Measurements from ENCODE around the gene CD63. TPM values are rescaled to one million over a fixed set of nuclear protein-coding genes. Genes with fewer than 3 reads are reported as not detected.

The CD63 gene
- total RNA-seq, 4 donors from 2014 or later = 144 to 349 (median 264) TPM

GRCh38 chr12:55748230-55748993 is 19.6 kb upstream of the CD63 start:
- H3K27me3 ChIP-seq = peaks cover 0 to 14% (median 0%) of the 10 kb centered on the region in 4 donors
- intact Hi-C loops (cut with DNase I) = no loop called here
- H3K4me1 ChIP-seq = peaks cover 6 to 26% (median 18%) of the 10 kb centered on the region in 3 donors
- H3K36me3 ChIP-seq = peaks cover 12 to 48% (median 14%) of the 10 kb centered on the region in 3 donors
- no peak overlapping the region for H3K4me3 ChIP-seq
- H3K9me3 ChIP-seq = no peaks in the 10 kb centered on the region
- WGBS, 2 donors = 86 to 96% methylated on average over 11 of the region's 18 CpGs
- DNase-seq = no peak
- TF ChIP-seq, protein P1, sequence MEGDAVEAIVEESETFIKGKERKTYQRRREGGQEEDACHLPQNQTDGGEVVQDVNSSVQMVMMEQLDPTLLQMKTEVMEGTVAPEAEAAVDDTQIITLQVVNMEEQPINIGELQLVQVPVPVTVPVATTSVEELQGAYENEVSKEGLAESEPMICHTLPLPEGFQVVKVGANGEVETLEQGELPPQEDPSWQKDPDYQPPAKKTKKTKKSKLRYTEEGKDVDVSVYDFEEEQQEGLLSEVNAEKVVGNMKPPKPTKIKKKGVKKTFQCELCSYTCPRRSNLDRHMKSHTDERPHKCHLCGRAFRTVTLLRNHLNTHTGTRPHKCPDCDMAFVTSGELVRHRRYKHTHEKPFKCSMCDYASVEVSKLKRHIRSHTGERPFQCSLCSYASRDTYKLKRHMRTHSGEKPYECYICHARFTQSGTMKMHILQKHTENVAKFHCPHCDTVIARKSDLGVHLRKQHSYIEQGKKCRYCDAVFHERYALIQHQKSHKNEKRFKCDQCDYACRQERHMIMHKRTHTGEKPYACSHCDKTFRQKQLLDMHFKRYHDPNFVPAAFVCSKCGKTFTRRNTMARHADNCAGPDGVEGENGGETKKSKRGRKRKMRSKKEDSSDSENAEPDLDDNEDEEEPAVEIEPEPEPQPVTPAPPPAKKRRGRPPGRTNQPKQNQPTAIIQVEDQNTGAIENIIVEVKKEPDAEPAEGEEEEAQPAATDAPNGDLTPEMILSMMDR (IDR thresholded peaks at IDR 0.05) = no peak
- no peak for TF ChIP-seq POLR2A (IDR thresholded peaks at IDR 0.05)
- no peak overlapping the region for H3K27ac ChIP-seq

GRCh38 chr12:55746913-55747231 is 18.1 kb upstream of the CD63 start:
- TF ChIP-seq, protein P1 (IDR thresholded peaks at IDR 0.05) = no peak
- no peak for TF ChIP-seq POLR2A (IDR thresholded peaks at IDR 0.05)
- Histone ChIP-seq H3K27me3 (peaks cover 0 to 16% (median 0%) of the 10 kb centered on the region in 4 donors), H3K36me3 (peaks cover 1 to 32% (median 4%) of the 10 kb centered on the region in 3 donors), H3K4me1 (peaks cover 13 to 37% (median 20%) of the 10 kb centered on the region in 3 donors), H3K4me3 (no peak overlapping the region), H3K9me3 (no peaks in the 10 kb centered on the region), H3K27ac (no peak overlapping the region)
- DNase-seq = no peak
- intact Hi-C loops (cut with DNase I) = no loop called here

DNA sequence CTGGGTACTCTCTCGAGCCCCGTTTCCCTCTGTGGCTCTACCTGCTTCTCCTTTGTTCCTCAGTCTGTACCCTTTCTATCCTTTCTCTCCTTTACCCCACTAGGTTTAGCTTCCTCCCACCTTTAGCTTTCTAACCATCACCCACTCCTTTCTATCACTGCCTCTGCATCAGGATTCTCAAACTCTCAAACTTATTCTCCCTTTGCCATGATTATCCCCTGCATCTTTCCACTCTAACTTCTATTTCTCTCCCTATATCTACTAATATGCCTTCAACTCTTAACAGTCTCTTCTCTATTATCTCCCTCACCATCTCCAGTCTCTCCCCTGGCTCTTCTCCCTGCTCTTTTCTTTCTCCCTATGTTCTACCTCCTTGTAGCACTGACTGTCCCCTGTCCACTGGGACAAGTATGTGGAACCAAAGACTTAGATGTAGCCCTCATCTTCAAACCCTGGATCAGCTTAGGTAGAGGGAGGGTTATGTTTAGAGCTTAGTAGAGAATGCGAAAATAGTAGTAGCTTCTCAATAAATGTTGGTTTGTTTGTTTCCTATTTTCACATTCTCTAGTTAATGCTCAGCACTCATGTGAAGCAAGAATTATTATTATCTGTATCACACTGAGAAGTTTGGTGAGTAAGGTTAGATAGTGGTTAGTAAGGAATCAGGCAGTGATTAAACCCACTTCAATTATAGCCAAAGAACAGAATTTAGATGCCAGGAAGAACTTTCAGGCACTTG is 17.5 kb upstream of the CD63 start:
- peaks cover 13 to 37% (median 20%) of the 10 kb centered on the region in 3 donors for H3K4me1 ChIP-seq
- peaks cover 0 to 27% (median 0%) of the 10 kb centered on the region in 3 donors for H3K36me3 ChIP-seq
- 52 to 55% methylated on average over 3 of the region's 3 CpGs for WGBS, 2 donors
- no peak for DNase-seq
- no peak for TF ChIP-seq POLR2A (IDR thresholded peaks at IDR 0.05)
- TF ChIP-seq, protein P1 (IDR thresholded peaks at IDR 0.05) = no peak
- peak overlapping the region in 1 of 4 donors; percentile 28 for H3K4me3 ChIP-seq
- no peaks in the 10 kb centered on the region for H3K9me3 ChIP-seq
- peaks cover 0 to 16% (median 0%) of the 10 kb centered on the region in 4 donors for H3K27me3 ChIP-seq
- intact Hi-C loops (cut with DNase I) = no loop called here
- peak overlapping the region in 2 of 4 donors; percentile 41 to 52 for H3K27ac ChIP-seq

GRCh38 chr12:55745361-55746173 is 16.8 kb upstream of the CD63 start:
- intact Hi-C loops (cut with DNase I) = no loop called here
- 24 to 35% methylated on average over 11 to 12 of the region's 13 CpGs for WGBS, 2 donors
- Histone ChIP-seq H3K27ac (peak overlapping the region in 3 of 4 donors; percentile 18 to 52 (median 41)), H3K4me1 (peaks cover 13 to 37% (median 20%) of the 10 kb centered on the region in 3 donors), H3K4me3 (peak overlapping the region in 2 of 4 donors; percentile 5 to 28), H3K36me3 (peaks cover 0 to 19% (median 0%) of the 10 kb centered on the region in 3 donors), H3K27me3 (peaks cover 0 to 16% (median 0%) of the 10 kb centered on the region in 4 donors), H3K9me3 (no peaks in the 10 kb centered on the region)
- DNase-seq = no peak
- TF ChIP-seq, protein P1 (IDR thresholded peaks at IDR 0.05) = no peak
- no peak for TF ChIP-seq POLR2A (IDR thresholded peaks at IDR 0.05)
